Measurements from ENCODE around the gene C6orf89.
A peak's percentile ranks its signal among the peaks of the same experiment; 100 is the strongest.

The C6orf89 gene

DNA sequence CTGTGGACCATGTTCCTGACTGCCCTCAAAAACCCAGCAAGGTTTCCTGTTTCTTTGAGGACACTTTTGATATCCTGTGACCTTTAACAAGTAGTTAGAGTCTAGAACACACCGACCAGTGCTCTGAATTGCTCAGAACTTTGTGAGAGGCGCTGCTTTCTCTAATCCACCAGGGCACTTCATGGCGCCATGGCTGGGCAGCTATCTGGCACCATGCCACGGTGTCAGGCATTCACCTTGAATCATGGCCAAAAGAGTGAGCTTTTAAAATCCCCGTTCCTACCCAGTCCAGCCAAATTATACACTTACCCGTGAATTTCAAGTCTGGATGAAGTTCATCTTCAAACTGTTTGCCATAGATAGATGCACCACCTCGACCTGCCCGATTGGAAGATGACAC is 29.5 kb upstream of the C6orf89 start:
- Histone ChIP-seq H3K36me3 (peaks cover 19 to 88% (median 74%) of the 10 kb centered on the region in 11 experiments), H4K20me1 (peaks cover 0 to 43% (median 26%) of the 10 kb centered on the region in 11 experiments; a peak in 14 of 22 replicates), H3K4me1 (peaks cover 25 to 56% (median 44%) of the 10 kb centered on the region in 10 experiments), H3K27me3 (no peaks in the 10 kb centered on the region), H3K9ac (no peak overlapping the region), H3K4me2 (peak overlapping the region in 2 of 11 experiments; percentile 64 to 81; a peak in 1 of 22 replicates), H3K4me3 (no peak overlapping the region), H3K9me3 (replicated peaks in 1 of 11) (peaks cover 0 to 10% (median 0%) of the 10 kb centered on the region in 11 experiments; a peak in 5 of 22 replicates), H3K27ac (no peak overlapping the region)
- TF ChIP-seq Cebpa-rat (IDR thresholded peaks at IDR 0.05) = no peak

DNA sequence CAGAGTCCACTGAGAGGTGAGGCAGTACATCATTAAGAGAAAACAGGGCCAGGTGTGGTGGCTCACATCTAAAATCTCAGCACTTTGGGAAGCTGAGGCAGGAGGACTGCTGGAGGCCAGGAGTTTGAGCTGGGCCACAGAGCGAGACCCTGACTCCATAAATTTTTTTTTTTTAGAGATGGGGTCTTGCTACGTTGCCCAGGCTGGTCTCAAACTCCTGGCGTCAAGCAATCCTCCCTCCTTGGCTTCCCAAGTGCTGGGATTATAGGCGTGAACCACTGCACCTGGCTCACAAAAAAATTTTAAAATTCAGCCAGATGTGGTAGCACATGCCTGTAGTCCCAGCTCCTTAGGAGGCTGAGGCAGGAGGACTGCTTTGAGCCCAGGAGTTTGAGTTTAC is 28.4 kb upstream of the C6orf89 start:
- H3K27me3 ChIP-seq = no peaks in the 10 kb centered on the region
- H3K27ac ChIP-seq = no peak overlapping the region
- TF ChIP-seq Cebpa-rat (IDR thresholded peaks at IDR 0.05) = no peak
- H3K4me1 ChIP-seq = peaks cover 16 to 49% (median 34%) of the 10 kb centered on the region in 10 experiments
- no peak overlapping the region for H3K9ac ChIP-seq
- H4K20me1 ChIP-seq = peaks cover 0 to 47% (median 27%) of the 10 kb centered on the region in 11 experiments; a peak in 14 of 22 replicates
- peaks cover 0 to 10% (median 0%) of the 10 kb centered on the region in 11 experiments; a peak in 5 of 22 replicates for H3K9me3 ChIP-seq (replicated peaks in 1 of 11)
- H3K4me3 ChIP-seq = no peak overlapping the region
- H3K4me2 ChIP-seq = no peak overlapping the region
- H3K36me3 ChIP-seq = peaks cover 21 to 90% (median 85%) of the 10 kb centered on the region in 11 experiments

DNA sequence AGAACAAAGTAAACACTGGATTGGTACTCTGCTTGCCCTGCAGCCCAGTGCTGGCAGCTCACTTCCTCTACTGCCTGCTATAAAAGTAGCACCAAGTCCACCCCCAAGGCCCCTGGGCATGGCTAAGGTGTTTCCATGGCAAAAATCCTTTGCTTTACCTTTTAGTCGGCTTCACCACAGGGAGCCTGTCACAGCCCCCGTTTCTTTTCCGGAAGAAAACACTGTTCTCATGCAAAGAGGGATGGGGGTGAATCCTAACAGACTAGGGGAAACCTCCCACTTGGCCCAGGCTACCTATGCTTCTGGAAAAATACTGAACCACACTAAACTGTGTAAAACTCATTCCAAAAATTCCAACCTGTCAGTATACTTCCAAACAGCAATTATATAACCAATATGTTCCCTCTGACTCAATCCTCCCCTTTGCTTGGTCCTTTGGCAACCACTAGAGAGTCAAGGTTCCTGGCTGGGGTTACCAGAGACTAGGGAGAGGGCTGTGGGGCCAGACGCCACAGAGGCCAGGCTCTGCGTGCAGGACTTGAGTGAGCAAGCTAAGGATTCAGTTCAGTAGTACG is 27.3 kb upstream of the C6orf89 start:
- peaks cover 4 to 49% (median 22%) of the 10 kb centered on the region in 10 experiments for H3K4me1 ChIP-seq
- no peaks in the 10 kb centered on the region for H3K27me3 ChIP-seq
- peaks cover 0 to 58% (median 37%) of the 10 kb centered on the region in 11 experiments; a peak in 16 of 22 replicates for H4K20me1 ChIP-seq
- H3K9ac ChIP-seq = no peak overlapping the region
- no peak overlapping the region for H3K4me2 ChIP-seq
- no peak overlapping the region for H3K27ac ChIP-seq
- no peak for TF ChIP-seq Cebpa-rat (IDR thresholded peaks at IDR 0.05)
- peaks cover 21 to 98% (median 88%) of the 10 kb centered on the region in 11 experiments for H3K36me3 ChIP-seq
- no peak overlapping the region for H3K4me3 ChIP-seq
- H3K9me3 ChIP-seq (replicated peaks in 1 of 11) = peaks cover 0 to 9% (median 0%) of the 10 kb centered on the region in 11 experiments; a peak in 5 of 22 replicates

DNA sequence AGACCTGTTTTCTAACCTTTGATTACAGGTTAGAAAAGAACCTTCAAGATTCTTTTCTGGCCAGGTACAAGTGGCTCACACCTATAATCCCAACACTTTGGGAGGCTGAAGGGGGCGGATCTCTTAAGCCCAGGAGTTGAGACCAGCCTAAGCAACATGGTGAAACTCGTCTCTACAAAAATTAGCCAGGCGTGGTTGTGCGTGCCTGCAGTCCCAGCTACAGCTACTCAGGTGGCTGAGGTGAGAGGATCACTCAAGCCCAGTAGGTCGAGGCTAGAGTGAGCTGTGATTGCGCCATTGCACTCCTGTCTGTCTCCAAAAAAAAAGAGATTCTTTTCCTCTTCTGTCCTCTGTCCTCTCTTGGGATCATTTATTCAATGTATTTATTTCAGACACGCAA is 25.6 kb upstream of the C6orf89 start:
- H3K9me3 ChIP-seq (replicated peaks in 1 of 11) = no peaks in the 10 kb centered on the region
- H3K9ac ChIP-seq = no peak overlapping the region
- H3K4me1 ChIP-seq = peaks cover 0 to 37% (median 6%) of the 10 kb centered on the region in 10 experiments; a peak in 11 of 20 replicates
- H3K27me3 ChIP-seq = no peaks in the 10 kb centered on the region
- H3K4me2 ChIP-seq = no peak overlapping the region
- no peak for TF ChIP-seq Cebpa-rat (IDR thresholded peaks at IDR 0.05)
- peaks cover 0 to 75% (median 51%) of the 10 kb centered on the region in 11 experiments; a peak in 16 of 22 replicates for H4K20me1 ChIP-seq
- H3K27ac ChIP-seq = no peak overlapping the region
- H3K4me3 ChIP-seq = no peak overlapping the region
- peaks cover 33 to 98% (median 88%) of the 10 kb centered on the region in 11 experiments for H3K36me3 ChIP-seq

DNA sequence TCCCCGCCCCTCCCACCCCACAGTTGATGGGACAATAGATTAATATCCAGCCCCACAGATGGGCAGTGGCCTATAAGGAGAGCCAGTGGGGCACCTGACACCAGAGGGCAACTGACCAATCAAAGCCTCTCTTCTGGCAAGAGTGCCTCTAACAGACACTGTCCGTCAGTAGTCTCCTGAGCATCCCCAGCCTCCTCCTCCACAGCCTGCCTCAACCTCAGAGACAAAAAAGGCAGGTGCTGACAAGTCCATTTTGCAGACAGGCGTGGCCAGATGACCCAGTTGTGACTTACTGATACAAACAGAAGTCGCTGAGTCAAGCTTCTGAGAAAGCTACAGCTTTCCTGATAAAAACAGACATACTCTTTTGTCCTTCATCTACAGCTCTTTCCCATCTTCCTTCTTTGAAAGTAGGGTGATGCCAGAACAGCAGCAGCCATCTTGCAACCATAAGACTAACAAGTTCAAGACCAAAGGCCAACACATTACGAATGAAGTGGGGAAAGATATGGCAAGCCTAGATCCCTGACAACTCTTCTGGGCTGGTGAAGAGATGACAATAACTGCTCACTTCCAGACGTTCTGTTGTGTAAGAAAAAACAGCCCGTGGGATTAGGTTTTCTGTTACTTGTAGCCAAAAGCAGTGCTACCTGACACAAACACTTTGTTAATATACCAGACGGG is 23.4 kb upstream of the C6orf89 start:
- Histone ChIP-seq H3K27ac (peak overlapping the region in 3 of 11 experiments; percentile 22 to 39 (median 31); a peak in 3 of 22 replicates), H3K9ac (no peak overlapping the region; a peak in 1 of 22 replicates), H3K9me3 (replicated peaks in 1 of 11) (no peaks in the 10 kb centered on the region), H4K20me1 (peaks cover 0 to 92% (median 72%) of the 10 kb centered on the region in 11 experiments; a peak in 17 of 22 replicates), H3K36me3 (peaks cover 41 to 98% (median 89%) of the 10 kb centered on the region in 11 experiments), H3K4me2 (peak overlapping the region in 3 of 11 experiments; percentile 7 to 64 (median 51); a peak in 6 of 22 replicates), H3K27me3 (no peaks in the 10 kb centered on the region), H3K4me1 (peaks cover 0 to 38% (median 6%) of the 10 kb centered on the region in 10 experiments; a peak in 9 of 20 replicates), H3K4me3 (no peak overlapping the region)
- TF ChIP-seq Cebpa-rat (IDR thresholded peaks at IDR 0.05) = no peak

DNA sequence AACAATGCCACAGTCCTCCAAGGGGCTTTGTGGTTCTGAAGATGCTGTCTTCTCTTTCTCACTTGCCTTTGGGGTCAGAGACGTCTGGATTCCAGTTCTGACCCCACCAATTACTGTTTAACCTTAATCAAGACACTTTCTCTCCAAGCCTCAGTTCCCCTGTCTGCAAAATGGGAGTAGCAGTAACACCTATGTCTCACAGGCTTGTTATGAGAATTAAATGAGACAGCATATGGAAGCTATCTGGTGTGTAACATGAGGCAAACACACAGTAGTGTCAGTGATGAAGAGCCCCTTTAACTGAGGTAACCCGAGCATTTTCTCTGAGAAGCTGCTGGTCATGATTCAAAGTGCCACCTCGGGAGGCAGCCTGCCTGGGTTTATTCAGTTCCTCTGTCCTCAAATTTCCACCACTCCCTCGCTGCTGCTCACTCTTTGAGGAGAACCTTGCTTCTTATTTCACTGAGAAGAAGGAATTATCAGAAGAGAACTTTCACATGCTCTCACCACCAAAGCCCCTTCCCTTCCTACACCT is 22.8 kb upstream of the C6orf89 start:
- Histone ChIP-seq H3K27ac (peak overlapping the region in 3 of 11 experiments; percentile 22 to 39 (median 31); a peak in 3 of 22 replicates), H3K9me3 (replicated peaks in 1 of 11) (no peaks in the 10 kb centered on the region), H3K4me3 (no peak overlapping the region), H4K20me1 (peaks cover 0 to 90% (median 72%) of the 10 kb centered on the region in 11 experiments; a peak in 17 of 22 replicates), H3K36me3 (peaks cover 42 to 98% (median 90%) of the 10 kb centered on the region in 11 experiments), H3K4me2 (peak overlapping the region in 3 of 11 experiments; percentile 7 to 64 (median 51); a peak in 5 of 22 replicates), H3K27me3 (no peaks in the 10 kb centered on the region), H3K9ac (0 out of 22 replicates have a peak overlapping the region, but pooled peaks of 1 of the 11 experiments have one; percentile 12), H3K4me1 (peaks cover 0 to 44% (median 9%) of the 10 kb centered on the region in 10 experiments; a peak in 10 of 20 replicates)
- TF ChIP-seq Cebpa-rat (IDR thresholded peaks at IDR 0.05) = no peak

DNA sequence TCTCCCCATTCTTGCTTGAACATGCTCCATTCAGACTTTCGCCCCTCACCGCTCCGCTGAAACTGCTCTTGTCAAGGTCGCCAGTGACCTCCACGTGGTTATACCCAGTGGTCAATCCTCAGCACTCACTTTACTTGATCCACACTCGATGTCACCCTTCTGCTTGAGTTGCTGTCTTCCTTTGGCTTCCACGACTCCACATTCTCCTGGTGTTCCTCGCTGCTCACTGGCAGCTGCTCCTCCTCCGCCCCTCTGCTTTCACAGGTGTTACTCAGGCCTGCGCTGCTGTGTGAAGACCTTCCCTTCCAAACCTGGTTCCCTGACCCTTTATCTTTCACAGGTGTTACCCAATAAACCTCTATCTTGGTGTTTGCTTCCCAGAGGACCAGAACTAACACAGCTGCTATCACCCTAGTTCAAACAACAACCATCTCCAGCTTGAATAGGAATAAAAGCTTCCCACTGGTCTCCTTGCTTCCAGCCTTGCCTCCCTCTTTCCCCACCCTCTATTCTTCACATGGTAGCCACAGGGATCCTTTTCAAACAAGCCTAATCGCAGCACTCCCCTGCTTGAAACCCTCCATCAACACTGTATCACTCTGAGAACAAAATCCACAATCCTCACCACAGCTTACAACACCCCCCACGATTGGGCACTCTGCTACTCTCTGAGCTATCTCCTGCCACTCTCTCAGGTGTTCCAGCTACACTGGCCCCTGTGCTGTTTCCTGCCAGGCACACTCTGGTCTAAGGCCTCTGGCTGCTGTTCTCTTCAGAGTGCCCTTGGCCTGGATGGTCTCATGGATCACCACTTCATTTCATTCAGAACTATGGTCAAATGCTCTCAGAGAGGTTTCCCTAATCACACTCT is 21.8 kb upstream of the C6orf89 start:
- no peak overlapping the region for H3K27ac ChIP-seq
- no peak for TF ChIP-seq Cebpa-rat (IDR thresholded peaks at IDR 0.05)
- no peaks in the 10 kb centered on the region for H3K9me3 ChIP-seq (replicated peaks in 1 of 11)
- H3K9ac ChIP-seq = peak overlapping the region in 2 of 11 experiments; percentile 12; a peak in 1 of 22 replicates
- peaks cover 0 to 85% (median 70%) of the 10 kb centered on the region in 11 experiments; a peak in 17 of 22 replicates for H4K20me1 ChIP-seq
- peaks cover 0 to 38% (median 9%) of the 10 kb centered on the region in 10 experiments; a peak in 10 of 20 replicates for H3K4me1 ChIP-seq
- no peak overlapping the region for H3K4me2 ChIP-seq
- H3K27me3 ChIP-seq = no peaks in the 10 kb centered on the region
- H3K4me3 ChIP-seq = no peak overlapping the region
- peaks cover 47 to 98% (median 92%) of the 10 kb centered on the region in 11 experiments for H3K36me3 ChIP-seq

DNA sequence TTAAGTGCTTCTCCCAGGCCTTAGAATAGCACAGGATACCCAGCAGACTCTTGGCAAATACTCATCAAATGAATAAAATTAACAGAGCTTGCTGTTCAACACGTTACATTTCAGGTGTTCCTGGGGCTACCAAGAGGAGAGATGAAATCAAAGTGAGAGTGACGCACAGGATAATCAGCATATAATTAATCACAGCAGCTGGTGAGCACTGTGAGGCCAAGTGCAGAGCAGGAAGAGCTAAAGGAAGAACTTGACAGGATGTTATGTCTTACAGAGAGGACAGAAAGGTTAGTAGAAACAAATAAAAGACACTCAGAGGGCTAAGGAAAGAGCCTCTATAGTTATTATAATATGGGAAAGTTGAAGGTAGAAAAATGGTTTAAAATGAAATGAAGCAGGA is 19.9 kb upstream of the C6orf89 start:
- no peaks in the 10 kb centered on the region for H3K27me3 ChIP-seq
- H3K4me2 ChIP-seq = no peak overlapping the region
- no peak for TF ChIP-seq Cebpa-rat (IDR thresholded peaks at IDR 0.05)
- no peak overlapping the region for H3K27ac ChIP-seq
- H3K4me1 ChIP-seq = peaks cover 0 to 38% (median 15%) of the 10 kb centered on the region in 10 experiments; a peak in 12 of 20 replicates
- no peak overlapping the region for H3K9ac ChIP-seq
- no peak overlapping the region for H3K4me3 ChIP-seq
- peaks cover 0 to 73% (median 57%) of the 10 kb centered on the region in 11 experiments; a peak in 16 of 22 replicates for H4K20me1 ChIP-seq
- H3K36me3 ChIP-seq = peaks cover 67 to 100% (median 98%) of the 10 kb centered on the region in 11 experiments
- no peaks in the 10 kb centered on the region for H3K9me3 ChIP-seq (replicated peaks in 1 of 11)

Data from BLaER1 treated with 17β-estradiol and CSF1 and Interleukin-3, amounts not matched to agents 10 nM and 100 nM (cell line).